OCI-LY3 (cell line): ENCODE measurements around the gene BLMH.

Experiments
- H2AFZ ChIP-seq: fragments of 200-600, 300-600 bp; shearing (Covaris generic); 2 replicates; pipeline ENCODE4 v1.6.0; 2014; ENCODE audit warnings: antibody characterized with exemption, low read depth, low read length
- H3K27ac ChIP-seq: fragments of 200-600, 300-600 bp; sonication (generic); 2 replicates; pipeline ENCODE4 v1.5.1; 2014; ENCODE audit warnings: mild to moderate bottlenecking, low read length, moderate library complexity, mixed read lengths
- H3K27me3 ChIP-seq: fragments of 200-600, 300-600 bp; sonication (generic); 2 replicates; pipeline ENCODE4 v1.6.1; 2014; ENCODE audit warnings: low read depth, low read length, mixed read lengths
- H3K36me3 ChIP-seq: fragments of 200-600, 300-600 bp; sonication (generic); replicated peaks from 2 replicates; pipeline ENCODE3; 2014; ENCODE audit warnings: low read depth, low read length, mixed read lengths
- H3K4me1 ChIP-seq: fragments of 300-600, 200-600 bp; sonication (generic); 2 replicates; pipeline ENCODE4 v1.6.1; 2014; ENCODE audit warnings: low read length, mixed read lengths
- H3K4me2 ChIP-seq: fragments of 200-600, 300-600 bp; sonication (generic); 2 replicates; pipeline ENCODE4 v1.6.1; 2014; ENCODE audit warnings: low read length, mixed read lengths
- H3K4me3 ChIP-seq: fragments of 300-600, 200-600 bp; sonication (generic); 2 replicates; pipeline ENCODE4 v1.5.1; 2014; ENCODE audit warnings: antibody characterized with exemption, mild to moderate bottlenecking, low read length, moderate library complexity
- H3K79me2 ChIP-seq: fragments of 300-600, 200-600 bp; shearing (Covaris generic); 2 replicates; pipeline ENCODE4 v1.6.1; 2014; ENCODE audit warnings: mild to moderate bottlenecking, low read length, mixed read lengths
- H3K9ac ChIP-seq: fragments of 300-600, 200-600 bp; shearing (Covaris generic); 2 replicates; pipeline ENCODE4 v1.6.0; 2014; ENCODE audit warnings: mild to moderate bottlenecking, low read length, moderate library complexity
- H3K9me3 ChIP-seq: fragments of 200-600, 300-600 bp; shearing (Covaris generic); 2 replicates; pipeline ENCODE4 v1.6.1; 2014; ENCODE audit warnings: low read length, mixed read lengths; ENCODE audit not compliant: insufficient read depth
- H4K20me1 ChIP-seq: fragments of 200-600, 300-600 bp; sonication (generic); 2 replicates; pipeline ENCODE4 v1.6.1; 2016; ENCODE audit warnings: low read length, mixed read lengths; ENCODE audit not compliant: insufficient read depth
- EZH2phosphoT487 ChIP-seq: fragments of 200-600 bp; shearing (Covaris generic); IDR thresholded peaks from 2 replicates; pipeline ENCODE4 v1.6.1; 2018; ENCODE audit warnings: antibody characterized with exemption, mixed run types, low read depth
- TF ChIP-seq, protein P1 (sequence below): fragments of 200-600, 300-600 bp; sonication (generic); IDR thresholded peaks from 2 replicates; pipeline ENCODE4 v1.5.1; 2014; ENCODE audit warnings: antibody characterized with exemption, low read length, low read depth

BLMH gene

GRCh38 chr17:30291543-30292285, at the start of gene BLMH:
BLMH (minus strand) TSS chr17:30291944; CDS start chr17:30291819, 125 bp downstream.
- H3K27ac ChIP-seq = peak within 1 kb of the TSS; percentile 22; the same call in 1 of the 2 replicates
- H4K20me1 ChIP-seq = 0 out of 2 replicates have a peak, but pooled peaks cover 4% of the 10 kb centered on the region
- peak within 1 kb of the TSS; percentile 83 for H3K9ac ChIP-seq
- no peaks in the 10 kb centered on the region for H3K27me3 ChIP-seq
- H3K79me2 ChIP-seq = peaks cover 26% of the 10 kb centered on the region
- peak within 1 kb of the TSS; percentile 81 for H3K4me3 ChIP-seq
- H3K9me3 ChIP-seq = no peaks in the 10 kb centered on the region
- H3K4me2 ChIP-seq = peak within 1 kb of the TSS; percentile 90
- H2AFZ ChIP-seq = peak within 1 kb of the TSS; percentile 98
- no peak for TF ChIP-seq EZH2phosphoT487
- TF ChIP-seq, protein P1, sequence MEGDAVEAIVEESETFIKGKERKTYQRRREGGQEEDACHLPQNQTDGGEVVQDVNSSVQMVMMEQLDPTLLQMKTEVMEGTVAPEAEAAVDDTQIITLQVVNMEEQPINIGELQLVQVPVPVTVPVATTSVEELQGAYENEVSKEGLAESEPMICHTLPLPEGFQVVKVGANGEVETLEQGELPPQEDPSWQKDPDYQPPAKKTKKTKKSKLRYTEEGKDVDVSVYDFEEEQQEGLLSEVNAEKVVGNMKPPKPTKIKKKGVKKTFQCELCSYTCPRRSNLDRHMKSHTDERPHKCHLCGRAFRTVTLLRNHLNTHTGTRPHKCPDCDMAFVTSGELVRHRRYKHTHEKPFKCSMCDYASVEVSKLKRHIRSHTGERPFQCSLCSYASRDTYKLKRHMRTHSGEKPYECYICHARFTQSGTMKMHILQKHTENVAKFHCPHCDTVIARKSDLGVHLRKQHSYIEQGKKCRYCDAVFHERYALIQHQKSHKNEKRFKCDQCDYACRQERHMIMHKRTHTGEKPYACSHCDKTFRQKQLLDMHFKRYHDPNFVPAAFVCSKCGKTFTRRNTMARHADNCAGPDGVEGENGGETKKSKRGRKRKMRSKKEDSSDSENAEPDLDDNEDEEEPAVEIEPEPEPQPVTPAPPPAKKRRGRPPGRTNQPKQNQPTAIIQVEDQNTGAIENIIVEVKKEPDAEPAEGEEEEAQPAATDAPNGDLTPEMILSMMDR = no peak
- H3K36me3 ChIP-seq = peaks cover 17% of the 10 kb centered on the region
- peaks cover 13% of the 10 kb centered on the region for H3K4me1 ChIP-seq

- Histone ChIP-seq H3K9ac (no peak overlapping the region), H2AFZ (peak overlapping the region; percentile 75), H3K79me2 (no peaks in the 10 kb centered on the region), H3K27ac (no peak overlapping the region), H3K4me3 (peak overlapping the region; percentile 24; the same call in 1 of the 2 replicates), H4K20me1 (no peaks in the 10 kb centered on the region), H3K36me3 (no peaks in the 10 kb centered on the region), H3K9me3 (no peaks in the 10 kb centered on the region), H3K4me2 (peak overlapping the region; percentile 59), H3K4me1 (peaks cover 21% of the 10 kb centered on the region), H3K27me3 (peaks cover 6% of the 10 kb centered on the region)
- no peak for TF ChIP-seq EZH2phosphoT487
- TF ChIP-seq, protein P1 = no peak
These were observed 49.1 kb upstream of the BLMH start for GRCh38 chr17:30340801-30341356.

- Histone ChIP-seq H3K27ac (no peak overlapping the region), H4K20me1 (no peaks in the 10 kb centered on the region), H3K4me1 (peaks cover 15% of the 10 kb centered on the region), H3K36me3 (no peaks in the 10 kb centered on the region), H2AFZ (no peak overlapping the region), H3K27me3 (peaks cover 6% of the 10 kb centered on the region), H3K4me3 (no peak overlapping the region), H3K9ac (no peak overlapping the region), H3K4me2 (no peak overlapping the region), H3K79me2 (no peaks in the 10 kb centered on the region), H3K9me3 (no peaks in the 10 kb centered on the region)
- TF ChIP-seq, protein P1 = no peak
- TF ChIP-seq EZH2phosphoT487 = no peak
These were observed 47.3 kb upstream of the BLMH start for GRCh38 chr17:30339086-30339485.

DNA sequence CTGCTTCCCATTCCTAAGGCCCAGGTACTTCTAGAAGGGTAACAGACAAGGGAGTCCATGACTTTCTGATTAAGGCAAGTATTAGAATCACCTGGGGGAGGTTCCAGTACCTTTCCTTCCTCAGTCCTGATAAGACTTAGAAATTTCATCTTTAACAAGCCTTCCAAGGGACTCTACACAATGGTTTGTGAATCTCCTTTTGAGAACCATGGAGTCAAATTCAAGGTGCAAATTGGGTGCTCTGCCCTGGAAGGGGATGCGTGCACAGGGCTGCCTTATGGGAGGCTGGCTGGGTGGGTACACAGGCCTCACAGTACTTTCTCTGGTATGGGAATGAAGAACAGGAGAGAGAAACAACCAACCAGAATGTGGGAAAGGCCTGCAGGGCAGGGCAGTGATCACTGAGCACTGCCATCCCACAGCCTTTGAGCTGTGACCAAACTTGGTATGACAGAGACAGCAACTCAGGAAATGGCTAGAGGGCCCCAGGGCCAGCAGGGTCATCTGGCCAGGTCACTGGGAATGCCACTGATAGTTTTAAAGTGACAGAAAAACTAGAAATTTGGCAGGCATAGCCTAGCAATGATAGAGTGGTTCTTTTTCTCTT, 45.8 kb upstream of the BLMH start:
- Histone ChIP-seq H3K4me3 (no peak overlapping the region), H3K36me3 (no peaks in the 10 kb centered on the region), H3K27me3 (peaks cover 6% of the 10 kb centered on the region), H2AFZ (no peak overlapping the region), H3K27ac (no peak overlapping the region), H3K9ac (no peak overlapping the region), H3K9me3 (no peaks in the 10 kb centered on the region), H3K4me2 (no peak overlapping the region), H3K4me1 (peaks cover 17% of the 10 kb centered on the region), H3K79me2 (no peaks in the 10 kb centered on the region), H4K20me1 (no peaks in the 10 kb centered on the region)
- TF ChIP-seq, protein P1 = no peak
- no peak for TF ChIP-seq EZH2phosphoT487
